ENCODE measurements around the gene NDUFAF3. TPM values are rescaled to one million over a fixed set of nuclear protein-coding genes. Genes with fewer than 3 reads are reported as not detected.

The NDUFAF3 gene
- total RNA-seq (2014; rRNA removed; shearing (Covaris generic)) (32.3 and 49.9 TPM in 2 replicates), polyA plus RNA-seq (2016; fragmentation: Nextera tagmentation; extraction: Ambion mirVana) (118 and 122 TPM in 2 replicates)
- long read RNA-seq, transcript NDUFAF3-202 (5 exons, 2,012 nt) = major isoform, 33 of 37 reads
- long read RNA-seq, partial matches to known transcripts = 2 of 37 reads
- long read RNA-seq, other reads (novel, unspliced or antisense) = 2 of 37 reads

- H3K27me3 Mint-ChIP-seq (ENCODE audit: insufficient read depth, low read depth, poor library complexity) = peaks cover 27% of the 10 kb centered on the region
- peak within 1 kb of the TSS; percentile 99 for H3K4me2 ChIP-seq
- TF ChIP-seq JUNB (IDR thresholded peaks at IDR 0.05; ENCODE audit: unreplicated experiment) = no peak
- TF ChIP-seq ZNF114 (CRISPR knock-in tag; IDR thresholded peaks at IDR 0.05) = no peak
- peak; percentile 83 for TF ChIP-seq POLR2AphosphoS5 (IDR thresholded peaks at IDR 0.05; ENCODE audit: low read depth)
- TF ChIP-seq NANOG (IDR thresholded peaks at IDR 0.05; ENCODE audit: borderline replicate concordance) = no peak
- no peak for TF ChIP-seq EZH2phosphoT487 (IDR thresholded peaks at IDR 0.05; ENCODE audit: unreplicated experiment)
- TF ChIP-seq ZNF462 (CRISPR knock-in tag; IDR thresholded peaks at IDR 0.05) = no peak
- TF ChIP-seq STAT1 (IDR thresholded peaks at IDR 0.05; ENCODE audit: unreplicated experiment) = no peak
- peak; percentile 62; the same call in 1 of the 2 replicates for TF ChIP-seq ETS1 (IDR thresholded peaks at IDR 0.05)
- no peak for TF ChIP-seq REST (IDR thresholded peaks at IDR 0.05; ENCODE audit: unreplicated experiment)
- TF ChIP-seq CREB1 (CRISPR knock-in tag; IDR thresholded peaks at IDR 0.05; ENCODE audit: low read depth) = peak; percentile 85
- peak; percentile 64 to 91 for TF ChIP-seq CTCF (conservative IDR thresholded peaks at IDR 0.05; ENCODE audit: low read depth in 2 of 2)
- no peak for TF ChIP-seq ZNF331 (CRISPR knock-in tag; IDR thresholded peaks at IDR 0.05; ENCODE audit: low read depth)
Measured at GRCh38 chr3:49021813-49022687, at the start of gene NDUFAF3. NDUFAF3 (plus strand) TSS chr3:49022121; CDS start chr3:49022145, 24 bp downstream.

More at GRCh38 chr3:49021813-49022687, at the start of gene NDUFAF3:
- peak; percentile 94 for DNase-seq (ENCODE audit: low spot score)
- H3K4me1 ChIP-seq (ENCODE audit: insufficient read depth) = peaks cover 27% of the 10 kb centered on the region; the same call in 1 of the 2 replicates
- H3K4me1 Mint-ChIP-seq = peaks cover 26% of the 10 kb centered on the region
- H3K36me3 Mint-ChIP-seq (ENCODE audit: low read depth) = peaks cover 49% of the 10 kb centered on the region
- peak; percentile 67 for ATAC-seq
- peaks cover 18% of the 10 kb centered on the region for H4K20me1 ChIP-seq (replicated peaks; ENCODE audit: insufficient read depth)
- peak within 1 kb of the TSS; percentile 93 for H3K4me3 Mint-ChIP-seq
- peak within 1 kb of the TSS; percentile 98 for H3K27ac Mint-ChIP-seq
- H3K9me2 ChIP-seq (ENCODE audit: insufficient read depth) = no peaks in the 10 kb centered on the region
- peak within 1 kb of the TSS; percentile 97 for H3K27ac ChIP-seq (ENCODE audit: low read depth)
- H3K9me3 Mint-ChIP-seq = no peaks in the 10 kb centered on the region; the same call in 1 of the 3 replicates
- H3K4me3 ChIP-seq = peak within 1 kb of the TSS; percentile 97
- H2AFZ ChIP-seq = peak within 1 kb of the TSS; percentile 76
- no peaks in the 10 kb centered on the region for H3K27me3 ChIP-seq (ENCODE audit: insufficient read depth)
- H3K36me3 ChIP-seq (ENCODE audit: insufficient read depth) = peaks cover 26% of the 10 kb centered on the region
- peaks cover 18% of the 10 kb centered on the region for H3K79me2 ChIP-seq (replicated peaks; ENCODE audit: insufficient read depth)
- peaks cover 44% of the 10 kb centered on the region for H3F3A ChIP-seq (replicated peaks; ENCODE audit: low read depth)
